Activated T-helper 17 cell treated with anti-CD3 and anti-CD28 coated beads, Interleukin-2, amount 50 U/mL, for 72 hours (primary cell): ENCODE measurements around the gene CELSR3. TPM values are rescaled to one million over a fixed set of nuclear protein-coding genes. Genes with fewer than 3 reads are reported as not detected.
A peak's percentile ranks its signal among the peaks of the same experiment; 100 is the strongest.

Experiments used
- ATAC-seq: fragments of 150-1000 bp; cut with Tn5 transposase; replicated peaks from 2 replicates; pipeline ENCODE4 v1.10.0; 2021; ENCODE audit warnings: mild to moderate bottlenecking, moderate library complexity
- H3K27ac Mint-ChIP-seq: one replicate; pipeline ENCODE4 v1.8.0; 2022; ENCODE audit warnings: mixed read lengths
- H3K27me3 Mint-ChIP-seq: one replicate; pipeline ENCODE4 v1.8.0; 2022; ENCODE audit warnings: mixed read lengths
- H3K36me3 Mint-ChIP-seq: one replicate; pipeline ENCODE4 v1.8.0; 2022; ENCODE audit warnings: low read depth, mild to moderate bottlenecking, mixed read lengths
- H3K4me1 Mint-ChIP-seq: one replicate; pipeline ENCODE4 v1.8.0; 2022; ENCODE audit warnings: mixed read lengths
- H3K4me3 Mint-ChIP-seq: one replicate; pipeline ENCODE4 v1.8.0; 2022; ENCODE audit warnings: mild to moderate bottlenecking, mixed read lengths
- H3K9me3 Mint-ChIP-seq: one replicate; pipeline ENCODE4 v1.8.0; 2022; ENCODE audit warnings: mixed read lengths
- total RNA-seq, 2 donors: library from RNA; stranded (reverse); gene quantifications; one replicate each; pipeline ENCODE4 v1.2.3, GENCODE V29; 2022

The CELSR3 gene
- total RNA-seq, 2 donors from 2014 or later, result 20.3 to 27.1 TPM

- peak; percentile 83 for ATAC-seq
- peaks cover 37% of the 10 kb centered on the region for H3K36me3 Mint-ChIP-seq
- no peaks in the 10 kb centered on the region for H3K27me3 Mint-ChIP-seq
- H3K9me3 Mint-ChIP-seq, result no peaks in the 10 kb centered on the region
- peak overlapping the region; percentile 76 for H3K27ac Mint-ChIP-seq
- H3K4me3 Mint-ChIP-seq, result peak overlapping the region; percentile 81
- peaks cover 10% of the 10 kb centered on the region for H3K4me1 Mint-ChIP-seq
Observed at GRCh38 chr3:48656061-48656840, 6.4 kb downstream of the CELSR3 start.

- Mint-ChIP-seq H3K4me1 (peaks cover 10% of the 10 kb centered on the region), H3K4me3 (peak overlapping the region; percentile 81), H3K27me3 (no peaks in the 10 kb centered on the region), H3K9me3 (no peaks in the 10 kb centered on the region), H3K36me3 (peaks cover 43% of the 10 kb centered on the region), H3K27ac (peak overlapping the region; percentile 76)
- ATAC-seq, result peak; percentile 34
Observed at GRCh38 chr3:48655606-48656005, 7.1 kb downstream of the CELSR3 start.

GRCh38 chr3:48655063-48655462 is 7.6 kb downstream of the CELSR3 start:
- ATAC-seq, result no peak
- peaks cover 44% of the 10 kb centered on the region for H3K36me3 Mint-ChIP-seq
- no peaks in the 10 kb centered on the region for H3K9me3 Mint-ChIP-seq
- H3K27ac Mint-ChIP-seq, result peak overlapping the region; percentile 76
- H3K27me3 Mint-ChIP-seq, result no peaks in the 10 kb centered on the region
- peak overlapping the region; percentile 81 for H3K4me3 Mint-ChIP-seq
- H3K4me1 Mint-ChIP-seq, result peaks cover 10% of the 10 kb centered on the region

DNA sequence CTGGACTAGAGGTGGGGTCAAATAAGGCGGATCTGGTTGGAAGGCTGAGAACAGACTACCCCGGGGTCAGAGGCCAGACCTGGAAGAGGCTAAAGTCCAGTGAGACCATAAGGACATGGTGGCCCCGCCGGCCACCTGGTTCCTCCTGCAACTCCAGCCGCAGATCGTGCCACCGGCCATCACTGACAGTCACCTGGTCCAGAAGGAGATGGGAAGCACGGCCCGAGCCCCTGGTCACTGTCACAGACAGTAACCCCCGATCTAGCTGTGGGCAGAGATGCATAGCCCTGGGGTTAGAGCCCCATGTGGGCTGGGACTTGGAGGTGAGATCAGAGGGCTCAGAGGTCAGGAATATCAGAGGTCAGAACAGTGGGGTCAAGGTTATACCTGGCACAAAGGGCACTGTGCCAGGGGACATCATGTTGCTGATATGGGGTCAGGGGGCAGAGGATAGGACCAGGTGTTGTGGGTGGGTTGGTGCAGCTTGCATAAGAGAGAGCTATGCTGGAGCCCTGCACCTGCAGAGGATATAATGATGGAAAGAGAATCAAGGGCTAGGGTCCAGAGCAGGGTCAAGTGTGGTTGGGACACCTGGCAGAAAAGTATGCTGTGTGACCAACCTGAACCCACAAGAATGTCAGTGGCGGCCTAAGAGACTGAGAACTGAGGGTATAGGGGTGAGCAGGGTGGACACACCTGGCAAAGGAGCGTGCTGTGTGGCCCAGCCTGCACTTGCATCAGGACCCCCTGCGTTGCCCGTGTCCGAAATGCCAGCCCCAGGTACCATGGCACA is 9.6 kb downstream of the CELSR3 start:
- no peak for ATAC-seq
- Mint-ChIP-seq H3K36me3 (peaks cover 44% of the 10 kb centered on the region), H3K4me3 (no peak overlapping the region), H3K27me3 (no peaks in the 10 kb centered on the region), H3K27ac (no peak overlapping the region), H3K9me3 (no peaks in the 10 kb centered on the region), H3K4me1 (peaks cover 5% of the 10 kb centered on the region)

- Mint-ChIP-seq H3K36me3 (peaks cover 46% of the 10 kb centered on the region), H3K9me3 (no peaks in the 10 kb centered on the region), H3K27ac (no peak overlapping the region), H3K27me3 (no peaks in the 10 kb centered on the region), H3K4me1 (peaks cover 5% of the 10 kb centered on the region), H3K4me3 (no peak overlapping the region)
- no peak for ATAC-seq
Observed at GRCh38 chr3:48651771-48652170, 10.9 kb downstream of the CELSR3 start.

DNA sequence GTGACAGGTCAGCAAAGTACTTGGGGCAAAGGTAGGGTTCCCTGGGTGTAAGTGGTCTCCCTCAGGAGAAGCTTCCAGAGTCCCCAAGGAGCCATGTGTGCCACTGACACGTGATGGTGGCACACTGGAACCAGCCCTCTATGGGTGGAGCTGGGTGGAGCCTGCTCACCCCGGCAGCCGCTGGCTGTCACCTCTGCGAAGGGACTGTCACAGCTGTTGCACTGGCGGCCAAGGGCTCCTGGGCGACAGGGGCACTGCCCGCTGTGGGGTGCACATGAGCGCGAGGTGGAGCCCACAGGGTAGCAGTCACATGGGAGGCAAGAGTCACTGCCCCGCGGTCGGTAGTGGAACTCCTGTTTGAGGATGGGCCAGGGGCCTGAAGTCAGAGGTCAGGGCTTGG is 12.0 kb downstream of the CELSR3 start:
- H3K27ac Mint-ChIP-seq, result no peak overlapping the region

GRCh38 chr3:48648188-48648850 is 14.4 kb downstream of the CELSR3 start:
- no peak overlapping the region for H3K4me3 Mint-ChIP-seq
- H3K9me3 Mint-ChIP-seq, result no peaks in the 10 kb centered on the region
- ATAC-seq, result no peak
- no peaks in the 10 kb centered on the region for H3K4me1 Mint-ChIP-seq
- H3K36me3 Mint-ChIP-seq, result peaks cover 39% of the 10 kb centered on the region
- no peaks in the 10 kb centered on the region for H3K27me3 Mint-ChIP-seq
- H3K27ac Mint-ChIP-seq, result no peak overlapping the region

More for the DNA sequence above, 12.0 kb downstream of the CELSR3 start:
- Mint-ChIP-seq H3K4me1 (peaks cover 5% of the 10 kb centered on the region), H3K4me3 (no peak overlapping the region), H3K27me3 (no peaks in the 10 kb centered on the region), H3K36me3 (peaks cover 47% of the 10 kb centered on the region), H3K9me3 (no peaks in the 10 kb centered on the region)
- no peak for ATAC-seq

DNA sequence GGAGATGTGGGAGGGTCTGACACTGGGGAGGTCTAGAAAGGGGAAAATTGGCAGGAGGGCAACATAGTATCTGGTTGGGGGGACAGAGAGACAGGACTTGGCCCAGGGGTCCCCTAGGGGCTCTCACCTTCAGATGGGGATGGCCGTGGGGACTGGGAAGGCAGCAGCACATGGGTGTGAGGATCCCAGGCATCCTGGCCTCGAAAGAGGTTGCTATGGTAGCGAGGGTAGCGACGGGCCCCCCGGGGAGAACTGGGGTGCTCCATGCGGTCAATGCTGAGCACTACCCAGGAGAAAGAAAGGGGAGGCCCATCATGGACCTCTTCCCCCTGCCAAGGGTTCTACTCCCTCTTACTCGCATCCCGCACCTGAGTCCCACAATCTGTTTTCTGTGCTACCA is 15.0 kb downstream of the CELSR3 start:
- no peak overlapping the region for H3K4me3 Mint-ChIP-seq
- H3K4me1 Mint-ChIP-seq, result no peaks in the 10 kb centered on the region
- no peaks in the 10 kb centered on the region for H3K27me3 Mint-ChIP-seq
- no peak overlapping the region for H3K27ac Mint-ChIP-seq
- no peaks in the 10 kb centered on the region for H3K9me3 Mint-ChIP-seq
- ATAC-seq, result no peak
- peaks cover 39% of the 10 kb centered on the region for H3K36me3 Mint-ChIP-seq

- H3K27ac Mint-ChIP-seq, result no peak overlapping the region
- H3K36me3 Mint-ChIP-seq, result peaks cover 45% of the 10 kb centered on the region
- H3K4me1 Mint-ChIP-seq, result no peaks in the 10 kb centered on the region
- ATAC-seq, result no peak
- H3K9me3 Mint-ChIP-seq, result no peaks in the 10 kb centered on the region
- H3K27me3 Mint-ChIP-seq, result no peaks in the 10 kb centered on the region
- H3K4me3 Mint-ChIP-seq, result no peak overlapping the region
Observed at GRCh38 chr3:48644898-48645760, 17.6 kb downstream of the CELSR3 start.

- Mint-ChIP-seq H3K27ac (no peak overlapping the region), H3K9me3 (no peaks in the 10 kb centered on the region), H3K4me3 (no peak overlapping the region), H3K36me3 (peaks cover 52% of the 10 kb centered on the region), H3K4me1 (peaks cover 4% of the 10 kb centered on the region), H3K27me3 (no peaks in the 10 kb centered on the region)
- no peak for ATAC-seq
Observed at GRCh38 chr3:48642605-48643004, 20.1 kb downstream of the CELSR3 start.

GRCh38 chr3:48641396-48641795 is 21.3 kb downstream of the CELSR3 start:
- Mint-ChIP-seq H3K9me3 (no peaks in the 10 kb centered on the region), H3K27ac (no peak overlapping the region), H3K36me3 (peaks cover 47% of the 10 kb centered on the region), H3K4me1 (peaks cover 4% of the 10 kb centered on the region), H3K4me3 (no peak overlapping the region), H3K27me3 (no peaks in the 10 kb centered on the region)
- ATAC-seq, result no peak

GRCh38 chr3:48639944-48640606 is 22.6 kb downstream of the CELSR3 start:
- H3K4me1 Mint-ChIP-seq, result peaks cover 4% of the 10 kb centered on the region
- no peak overlapping the region for H3K4me3 Mint-ChIP-seq
- H3K36me3 Mint-ChIP-seq, result peaks cover 46% of the 10 kb centered on the region
- H3K27me3 Mint-ChIP-seq, result no peaks in the 10 kb centered on the region
- no peak overlapping the region for H3K27ac Mint-ChIP-seq
- ATAC-seq, result no peak
- H3K9me3 Mint-ChIP-seq, result no peaks in the 10 kb centered on the region

DNA sequence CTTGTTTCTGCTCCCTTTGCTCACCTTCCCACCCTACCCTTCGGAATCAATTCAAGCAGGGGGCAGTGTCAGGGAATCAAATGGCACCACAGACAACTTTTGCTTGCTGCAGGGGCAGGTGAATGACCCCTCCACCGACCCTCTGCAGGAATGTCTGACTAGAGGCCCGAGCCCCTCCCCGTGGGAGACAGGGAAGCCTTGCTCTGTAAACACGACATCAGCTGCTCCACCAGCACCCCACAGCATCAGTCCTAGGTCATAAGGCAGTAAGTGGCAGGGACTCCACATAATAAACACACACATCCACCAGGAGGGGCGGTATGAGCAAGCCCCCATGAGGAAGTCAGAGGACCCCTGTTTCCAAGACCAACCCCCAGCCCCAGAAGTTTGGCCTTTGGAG is 25.4 kb downstream of the CELSR3 start:
- H3K27ac Mint-ChIP-seq, result no peak overlapping the region
- H3K4me3 Mint-ChIP-seq, result peak overlapping the region; percentile 77
- no peak for ATAC-seq
- no peaks in the 10 kb centered on the region for H3K27me3 Mint-ChIP-seq
- H3K9me3 Mint-ChIP-seq, result no peaks in the 10 kb centered on the region
- peaks cover 8% of the 10 kb centered on the region for H3K4me1 Mint-ChIP-seq
- peaks cover 30% of the 10 kb centered on the region for H3K36me3 Mint-ChIP-seq
